GM12872 (cell line): ENCODE measurements around the gene RHOB.

Source experiments
- TF ChIP-seq, protein P1 (sequence below): IDR thresholded peaks from 3 replicates; pipeline ENCODE4 v1.5.1; 2011; ENCODE audit warnings: low read depth, mild to moderate bottlenecking, low read length, moderate library complexity; ENCODE audit not compliant: insufficient read depth

The RHOB gene

DNA sequence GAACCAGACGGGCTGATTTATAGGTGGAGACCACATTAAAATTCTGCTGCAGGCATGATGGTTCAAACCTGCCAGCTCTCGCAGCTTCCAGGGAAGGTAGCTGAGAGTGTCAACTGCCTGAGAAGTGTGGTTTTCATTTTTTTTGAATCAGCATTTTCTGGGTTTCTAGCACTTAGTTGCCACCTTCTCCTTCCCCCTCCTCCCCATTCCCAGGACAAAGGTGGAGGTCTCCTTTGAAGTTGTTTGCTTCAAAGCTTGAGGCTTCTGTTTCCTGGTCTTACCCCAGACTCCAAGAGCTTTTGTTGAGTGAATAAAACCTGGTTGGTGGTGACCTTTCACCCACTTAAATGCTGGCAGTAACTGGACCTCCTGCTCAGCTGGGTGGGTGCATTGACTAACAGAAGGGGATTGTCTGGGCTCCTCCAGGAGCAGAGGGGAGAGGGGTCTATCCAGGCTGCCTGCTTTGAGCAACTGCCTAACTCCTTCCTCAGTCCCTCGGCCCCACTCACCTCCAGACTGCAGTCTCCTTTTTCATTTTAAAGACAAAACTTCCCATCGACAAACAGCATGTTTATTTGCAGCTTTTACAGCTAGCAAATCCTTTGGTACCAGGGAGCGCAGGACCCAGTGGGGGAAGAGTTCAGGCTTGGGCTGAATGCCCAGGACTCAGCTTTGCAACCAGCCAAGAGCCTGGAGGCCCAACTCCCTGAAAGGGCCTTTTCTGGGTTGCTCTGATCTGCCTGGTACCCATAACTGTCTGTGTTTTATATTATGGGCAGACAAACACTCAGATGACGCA lies 3.5 kb downstream of the RHOB start:
- TF ChIP-seq, protein P1, sequence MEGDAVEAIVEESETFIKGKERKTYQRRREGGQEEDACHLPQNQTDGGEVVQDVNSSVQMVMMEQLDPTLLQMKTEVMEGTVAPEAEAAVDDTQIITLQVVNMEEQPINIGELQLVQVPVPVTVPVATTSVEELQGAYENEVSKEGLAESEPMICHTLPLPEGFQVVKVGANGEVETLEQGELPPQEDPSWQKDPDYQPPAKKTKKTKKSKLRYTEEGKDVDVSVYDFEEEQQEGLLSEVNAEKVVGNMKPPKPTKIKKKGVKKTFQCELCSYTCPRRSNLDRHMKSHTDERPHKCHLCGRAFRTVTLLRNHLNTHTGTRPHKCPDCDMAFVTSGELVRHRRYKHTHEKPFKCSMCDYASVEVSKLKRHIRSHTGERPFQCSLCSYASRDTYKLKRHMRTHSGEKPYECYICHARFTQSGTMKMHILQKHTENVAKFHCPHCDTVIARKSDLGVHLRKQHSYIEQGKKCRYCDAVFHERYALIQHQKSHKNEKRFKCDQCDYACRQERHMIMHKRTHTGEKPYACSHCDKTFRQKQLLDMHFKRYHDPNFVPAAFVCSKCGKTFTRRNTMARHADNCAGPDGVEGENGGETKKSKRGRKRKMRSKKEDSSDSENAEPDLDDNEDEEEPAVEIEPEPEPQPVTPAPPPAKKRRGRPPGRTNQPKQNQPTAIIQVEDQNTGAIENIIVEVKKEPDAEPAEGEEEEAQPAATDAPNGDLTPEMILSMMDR = no peak

DNA sequence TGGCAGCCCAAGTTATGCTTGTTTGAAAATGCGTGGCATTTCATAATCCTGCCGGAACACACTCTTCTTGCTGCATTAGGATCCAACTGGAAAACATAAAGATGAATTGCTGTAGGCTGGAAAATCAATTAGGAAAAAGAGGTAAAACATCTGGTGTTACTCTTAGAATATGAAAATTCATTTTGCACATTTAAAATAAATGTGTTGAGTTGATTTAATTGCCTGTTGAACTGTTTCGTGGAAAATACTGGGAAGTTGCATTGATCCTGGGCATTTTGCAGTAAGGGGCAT lies 4.1 kb downstream of the RHOB start:
- TF ChIP-seq, protein P1 = no peak

DNA sequence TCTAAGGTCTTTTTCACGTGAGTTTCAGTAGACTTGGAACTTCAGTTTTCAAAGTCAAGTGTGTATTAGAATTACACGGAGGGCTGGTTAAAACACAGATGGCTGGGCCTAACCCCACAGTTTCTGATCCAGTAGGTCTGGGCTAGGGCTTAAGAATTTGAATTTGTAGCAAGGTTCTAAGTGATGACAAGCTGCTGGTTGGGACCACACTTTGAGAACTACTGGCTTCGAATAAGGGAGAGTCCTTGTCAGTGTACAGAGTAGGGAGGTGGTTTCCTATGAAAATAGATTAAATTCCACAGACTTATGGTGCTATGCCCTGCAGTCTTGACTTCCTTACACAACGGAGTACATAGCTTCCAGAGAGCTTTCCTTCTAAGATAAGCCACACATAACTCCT lies 4.5 kb downstream of the RHOB start:
- TF ChIP-seq, protein P1 = no peak

DNA sequence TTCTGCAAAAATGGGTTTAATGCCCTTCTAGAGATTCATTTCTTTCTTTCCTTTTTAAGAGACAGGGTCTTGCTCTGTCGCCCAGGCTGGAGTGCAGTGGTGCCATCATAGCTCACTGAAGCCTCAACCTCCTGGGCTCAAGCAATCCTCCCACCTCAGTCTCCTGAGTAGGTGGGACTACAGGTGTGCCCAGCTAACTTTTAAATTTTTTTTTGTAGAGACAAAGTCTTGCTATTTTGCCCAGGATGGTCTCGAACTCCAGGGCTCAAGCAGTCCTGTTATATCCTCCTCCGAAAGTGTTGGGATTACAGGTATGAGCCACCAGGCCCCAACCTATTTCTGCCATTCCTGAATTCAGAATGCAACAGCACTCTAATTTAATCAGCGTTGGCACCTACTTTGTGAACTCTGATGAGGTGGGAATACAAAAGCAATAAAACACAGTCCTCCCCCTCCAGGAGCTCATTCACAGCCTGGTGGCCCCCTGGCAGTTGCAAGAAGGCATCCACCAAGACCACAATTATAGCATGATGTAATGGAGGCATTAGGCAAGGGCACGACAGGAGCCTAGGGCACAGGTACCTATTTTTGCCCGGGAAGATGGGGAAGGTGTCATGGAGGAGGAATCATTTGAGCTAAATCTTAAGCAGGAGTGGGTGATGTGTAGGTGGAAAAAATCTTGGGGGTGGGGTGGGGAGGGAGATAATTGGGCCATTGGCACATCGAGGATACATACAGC lies 5.1 kb downstream of the RHOB start:
- TF ChIP-seq, protein P1 = no peak

DNA sequence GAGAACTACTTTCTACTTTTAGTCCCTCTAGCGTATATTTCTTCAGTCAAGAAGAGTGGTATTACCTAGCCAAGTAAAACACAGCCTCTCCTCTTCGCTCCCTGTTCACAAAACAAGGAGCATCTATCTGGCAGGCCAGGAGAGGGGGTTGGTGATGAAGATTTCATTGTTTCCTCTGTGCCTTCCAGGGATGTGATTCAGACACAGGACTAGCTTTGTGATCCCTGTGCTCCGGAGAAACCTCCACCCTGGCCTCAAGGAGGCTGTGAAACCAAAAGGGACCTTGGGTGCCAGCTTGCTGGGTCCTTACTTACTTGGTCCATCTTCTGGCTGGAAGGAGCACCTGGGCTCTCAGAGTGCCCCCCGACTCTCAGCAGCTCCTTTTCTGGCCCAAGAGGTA lies 5.7 kb downstream of the RHOB start:
- TF ChIP-seq, protein P1 = no peak

DNA sequence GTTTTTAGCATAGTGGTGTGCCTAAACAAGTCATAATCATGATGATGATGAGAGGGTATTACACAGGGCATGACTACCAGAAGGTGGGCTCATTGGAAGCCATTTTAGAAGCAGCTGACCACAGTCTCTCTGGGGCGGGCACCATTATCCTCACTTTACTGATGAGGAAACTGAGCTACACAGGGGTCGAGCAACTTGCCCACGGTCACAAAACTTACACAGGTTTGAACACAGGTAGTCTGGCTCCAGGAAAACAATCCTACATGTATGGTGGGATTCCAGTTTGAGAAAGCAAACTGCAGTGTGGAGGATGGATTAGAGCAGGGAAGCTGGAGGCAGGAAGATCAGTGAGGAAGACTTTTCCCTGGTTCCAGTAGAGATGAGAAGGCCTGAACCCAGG lies 6.2 kb downstream of the RHOB start:
- TF ChIP-seq, protein P1 = no peak

DNA sequence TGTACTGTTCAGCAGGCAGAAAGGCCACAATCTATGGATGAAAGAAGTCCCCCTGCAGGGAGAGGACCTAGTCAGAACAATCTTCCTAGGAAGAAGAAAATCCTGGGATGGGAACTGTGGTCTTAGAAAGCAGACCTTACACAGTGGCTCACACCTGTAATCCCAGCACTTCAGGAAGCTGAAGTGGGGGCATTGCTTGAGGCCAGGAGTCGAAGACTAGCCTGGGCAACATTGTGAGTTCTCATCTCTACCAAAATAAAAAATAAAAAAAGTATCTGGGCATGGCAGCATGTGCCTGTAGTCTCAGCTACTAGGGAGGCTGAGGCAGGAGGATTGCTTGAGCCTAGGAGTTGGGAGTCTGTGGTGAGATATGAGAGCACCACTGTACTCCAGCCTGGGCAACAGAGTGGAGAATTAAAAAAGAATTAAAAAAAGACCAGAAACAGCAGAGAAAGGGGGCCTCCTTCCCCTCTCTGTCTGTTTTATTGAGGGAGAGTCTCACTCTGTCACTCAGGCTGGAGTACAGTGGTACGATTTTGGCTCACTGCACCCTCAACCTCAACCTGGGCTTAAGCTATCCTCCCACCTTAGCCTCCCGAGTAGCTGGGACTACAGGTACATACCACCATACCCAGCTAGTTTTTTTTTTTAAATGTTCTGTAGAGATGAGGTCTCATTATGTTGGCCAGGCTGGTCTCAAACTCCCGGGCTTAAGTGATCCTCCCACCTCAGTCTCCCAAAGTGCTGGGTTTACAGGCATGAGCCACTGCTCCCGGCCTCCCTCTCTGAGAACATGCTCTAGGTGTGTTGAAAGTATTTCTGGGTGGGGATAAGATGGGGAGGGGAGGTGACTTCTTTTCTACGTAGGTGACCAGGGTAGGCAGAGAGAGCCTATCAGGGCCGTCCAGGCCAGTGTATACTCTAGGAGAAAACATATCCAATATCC lies 7.4 kb downstream of the RHOB start:
- TF ChIP-seq, protein P1 = no peak
